ENCODE results near the gene TRAF7.
A peak's percentile ranks its signal among the peaks of the same experiment; 100 is the strongest.
"Not testable (repeated sequence)": the region's sequence is repeated elsewhere in the genome, so short reads cannot be mapped to it uniquely, and the experiment has no call there.

The TRAF7 gene

GRCh38 chr16:2186064-2186463 is 30.5 kb downstream of the TRAF7 start:
- DNase-seq, result no peak

DNA sequence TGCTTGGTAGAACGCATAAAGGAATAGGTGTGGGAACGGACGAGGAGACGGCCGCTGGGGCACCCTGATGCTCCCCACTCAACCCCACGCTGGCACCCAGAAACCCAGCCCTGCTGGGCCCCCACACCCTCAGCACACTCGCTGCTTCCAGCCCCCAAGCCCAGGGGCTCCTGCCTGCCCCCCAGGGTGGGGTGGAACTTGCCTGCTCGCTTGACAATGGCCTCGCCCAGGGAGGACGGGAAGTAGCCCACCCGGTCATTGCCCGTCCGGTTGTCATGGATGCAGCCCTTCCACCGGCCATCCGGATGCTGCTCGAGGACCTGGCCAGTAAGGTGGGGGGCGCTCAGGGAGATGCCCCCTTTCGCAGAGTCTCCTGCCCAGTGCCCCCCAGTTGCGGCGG is 30.9 kb downstream of the TRAF7 start:
- no peak for DNase-seq

GRCh38 chr16:2187212-2187611 is 31.6 kb downstream of the TRAF7 start:
- DNase-seq, result no peak

DNA sequence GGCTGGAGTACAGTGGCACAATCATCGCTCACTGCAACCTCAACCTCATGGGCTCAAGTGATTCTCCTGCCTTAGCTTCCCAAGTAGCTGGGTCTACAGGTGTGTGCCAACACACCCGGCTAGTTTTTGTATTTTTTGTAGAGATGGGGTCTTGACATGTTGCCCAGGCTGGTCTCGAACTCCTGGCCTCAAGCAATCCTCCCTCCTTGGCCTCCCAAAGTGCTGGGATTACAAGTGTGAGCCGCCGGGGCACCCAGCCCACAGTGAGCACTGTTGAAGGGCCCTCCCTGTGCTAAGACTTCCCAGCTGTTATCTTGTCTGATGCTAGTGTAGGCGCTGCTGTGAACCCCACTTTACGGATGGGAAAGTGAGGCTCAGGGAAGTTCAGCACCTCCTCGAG is 32.8 kb downstream of the TRAF7 start:
- DNase-seq, result no peak

DNA sequence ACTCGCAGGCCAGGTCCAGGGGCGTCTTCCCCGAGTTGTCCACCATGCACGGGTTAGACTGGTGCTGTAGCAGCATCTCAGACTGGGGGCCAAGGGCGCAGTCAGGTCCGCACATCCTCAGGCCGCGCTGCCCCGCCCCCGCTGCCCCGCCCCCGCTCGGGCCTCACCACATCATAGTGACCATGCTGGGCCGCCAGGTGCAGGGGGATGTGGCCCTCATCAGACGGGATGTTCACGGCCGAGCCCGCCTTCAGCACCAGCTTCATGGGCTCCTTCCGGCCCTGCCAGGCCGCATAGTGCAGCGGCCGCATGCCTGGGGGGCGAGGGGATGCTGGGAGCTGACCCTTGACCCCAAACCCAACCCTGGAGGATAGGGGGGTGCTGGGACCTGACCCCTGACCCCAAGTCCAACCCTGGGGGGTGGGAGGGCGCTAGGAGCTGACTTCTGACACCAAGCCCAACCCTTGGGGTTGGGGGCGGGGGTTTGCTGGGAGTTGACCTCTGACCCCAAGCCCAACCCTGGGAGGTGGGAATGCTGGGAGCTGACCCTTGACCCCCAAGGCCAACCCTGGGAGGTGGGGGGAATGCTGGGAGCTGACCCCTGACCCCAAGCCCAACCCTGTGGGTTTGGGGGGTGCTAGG is 33.8 kb downstream of the TRAF7 start:
- no peak for DNase-seq

- no peak for DNase-seq
These were observed 34.5 kb downstream of the TRAF7 start for GRCh38 chr16:2190002-2190658.

DNA sequence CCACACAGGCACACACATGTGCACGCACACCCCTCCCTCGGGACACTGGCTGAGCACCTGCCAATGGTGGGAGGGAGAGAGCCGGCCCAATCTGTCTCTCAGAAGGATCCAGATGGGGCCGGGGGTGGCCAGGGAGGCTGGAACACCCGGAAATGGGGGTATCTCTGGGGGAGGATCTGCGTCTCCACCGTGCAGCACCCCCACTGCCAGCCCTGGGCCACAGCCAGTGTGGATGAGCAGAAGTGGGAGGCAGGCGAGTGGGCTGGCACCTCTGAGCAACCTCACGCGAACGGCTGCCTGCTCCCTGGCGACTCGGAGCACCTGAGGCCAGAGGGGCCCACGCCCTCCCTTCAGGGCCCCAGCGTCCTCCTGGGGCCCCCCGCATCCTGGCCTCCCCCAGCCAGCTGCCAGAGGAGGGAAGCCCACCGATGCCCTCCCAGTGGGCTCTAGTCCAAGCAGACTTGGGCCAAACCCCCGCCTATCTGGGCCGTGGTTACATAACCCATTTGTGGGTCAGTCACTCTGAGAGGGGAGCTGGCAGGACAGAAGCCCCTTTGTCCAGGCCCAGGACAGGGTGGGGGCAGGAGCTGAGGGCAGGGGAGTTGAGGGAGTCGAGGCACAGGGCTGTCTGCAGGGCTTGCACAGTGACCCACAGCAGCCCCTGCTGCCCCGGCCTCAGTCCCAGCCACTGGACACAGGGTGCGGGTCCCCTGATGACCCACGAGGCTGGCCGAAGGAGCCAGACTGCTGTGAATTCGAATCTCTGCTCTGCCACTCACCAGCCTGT is 35.3 kb downstream of the TRAF7 start:
- DNase-seq, result no peak

DNA sequence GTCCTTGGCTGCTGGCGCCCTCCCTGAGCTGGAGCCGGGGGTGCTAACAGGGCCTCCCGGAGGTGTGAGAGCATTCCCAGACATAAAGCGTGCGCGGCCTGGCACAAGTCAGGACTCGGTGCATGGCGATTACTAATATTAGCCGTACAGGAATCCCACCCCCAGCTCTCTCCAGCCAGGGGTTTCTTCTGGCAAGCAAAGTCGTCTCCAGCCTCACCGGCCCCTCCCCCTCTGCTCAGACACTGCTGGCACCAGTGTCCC is 35.8 kb downstream of the TRAF7 start:
- no peak for DNase-seq

DNA sequence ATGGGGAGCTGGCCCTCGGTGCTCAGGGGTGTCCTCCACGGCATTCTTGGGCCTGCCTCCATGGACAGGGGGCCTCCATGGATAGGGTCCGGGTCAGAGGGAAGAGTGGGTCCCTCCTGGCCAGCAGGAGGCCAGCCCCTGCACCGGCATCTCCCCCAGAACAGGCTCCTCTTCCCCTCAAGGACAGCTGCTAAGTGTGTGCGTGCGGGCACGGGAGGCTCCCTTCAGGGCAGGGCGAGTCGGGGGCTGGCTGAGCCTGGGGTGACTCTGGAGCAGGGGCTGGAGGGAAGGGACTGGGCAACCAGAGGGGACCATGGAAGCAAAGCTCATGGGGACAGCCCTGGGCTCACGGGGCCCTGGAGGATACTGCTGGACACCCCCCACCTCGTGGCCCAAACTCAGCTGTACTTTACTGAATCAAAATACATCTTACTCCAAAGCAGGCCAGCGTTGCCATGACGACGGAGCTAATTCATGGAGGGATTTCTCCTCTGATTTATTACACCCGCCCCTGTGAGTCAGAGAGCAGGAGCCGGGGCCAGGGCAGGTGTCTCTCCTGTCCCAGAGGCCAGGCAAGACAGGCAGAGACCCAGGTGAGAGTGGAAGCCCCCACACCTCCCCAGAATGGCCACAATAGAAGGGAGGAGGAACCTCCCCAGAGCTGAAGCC is 38.7 kb downstream of the TRAF7 start:
- DNase-seq, result no peak

DNA sequence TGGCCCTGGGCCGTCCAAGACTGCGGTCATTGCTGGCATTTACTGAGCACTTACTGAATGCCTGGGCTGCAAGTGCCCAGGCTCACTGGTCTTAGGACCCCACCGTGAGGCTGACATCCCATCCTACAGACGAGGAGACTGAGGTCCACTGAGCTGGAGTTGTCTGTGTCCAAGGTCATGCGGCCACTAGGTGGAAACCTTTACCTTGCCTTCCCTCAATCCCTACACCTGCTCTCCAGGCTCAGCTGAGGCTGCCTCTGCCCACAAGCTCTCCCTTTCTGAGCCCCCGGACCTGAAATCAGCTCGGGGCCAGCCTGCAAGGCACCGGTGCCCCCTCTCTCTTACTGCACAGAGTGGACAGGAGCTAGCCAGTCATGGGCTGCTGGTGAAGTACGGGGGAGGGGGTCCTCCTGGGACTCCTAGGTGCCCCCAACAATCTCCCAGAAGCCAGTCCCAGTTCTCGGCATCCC is 39.3 kb downstream of the TRAF7 start:
- peak; percentile 71 for DNase-seq

- no peak for DNase-seq
These were observed 40.0 kb downstream of the TRAF7 start for GRCh38 chr16:2195322-2196161.

DNA sequence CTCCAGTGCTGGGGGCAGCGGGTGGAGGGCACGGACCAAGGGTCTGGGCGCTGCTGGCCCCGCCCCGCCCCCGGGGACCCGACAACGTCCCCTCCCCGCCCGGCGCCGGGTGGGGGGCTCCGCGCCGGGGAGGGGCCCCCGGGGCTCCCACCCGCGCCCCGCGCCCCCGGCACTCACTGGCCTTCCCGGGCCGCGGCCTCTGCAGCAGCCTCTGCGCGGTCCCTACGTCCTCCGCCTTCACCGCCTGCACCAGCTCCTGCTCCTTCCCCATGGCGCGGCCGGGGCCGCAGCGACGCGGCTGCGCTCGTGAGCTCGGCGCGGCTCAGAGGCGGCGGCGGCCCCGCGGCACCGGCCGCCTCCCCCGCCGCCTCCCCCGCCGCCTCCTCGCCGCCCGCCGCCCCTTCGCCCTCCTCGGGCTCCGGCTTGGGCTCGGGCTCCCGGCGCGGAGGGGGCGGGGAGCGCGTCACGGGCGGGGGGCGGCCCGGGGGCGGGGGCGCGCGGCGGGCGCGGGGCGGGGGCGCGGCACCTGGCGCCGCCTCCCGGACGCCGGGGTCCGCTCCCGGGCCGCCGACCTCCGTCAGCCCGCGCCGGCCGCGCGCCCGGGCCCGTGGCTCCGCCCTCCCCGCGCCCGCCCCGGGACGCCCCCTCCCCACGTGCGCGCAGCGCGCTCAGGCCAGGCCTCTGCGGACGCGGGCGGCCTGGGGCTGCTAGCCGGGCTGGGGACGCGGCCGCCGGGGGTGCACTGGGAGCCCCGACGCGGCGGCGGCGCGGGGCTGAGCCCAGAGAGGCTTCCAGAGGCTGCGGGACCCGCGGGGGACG is 40.8 kb downstream of the TRAF7 start, which contains the start of gene CASKIN1:
CASKIN1 (minus strand) TSS at position 444 of the 819 bp plus-strand sequence; CDS start at position 271, 173 bp downstream.
- DNase-seq, result peak; percentile 21

GRCh38 chr16:2196981-2197511 is 41.5 kb downstream of the TRAF7 start:
- DNase-seq, result no peak

GRCh38 chr16:2197765-2198164 is 42.2 kb downstream of the TRAF7 start:
- no peak for DNase-seq

DNA sequence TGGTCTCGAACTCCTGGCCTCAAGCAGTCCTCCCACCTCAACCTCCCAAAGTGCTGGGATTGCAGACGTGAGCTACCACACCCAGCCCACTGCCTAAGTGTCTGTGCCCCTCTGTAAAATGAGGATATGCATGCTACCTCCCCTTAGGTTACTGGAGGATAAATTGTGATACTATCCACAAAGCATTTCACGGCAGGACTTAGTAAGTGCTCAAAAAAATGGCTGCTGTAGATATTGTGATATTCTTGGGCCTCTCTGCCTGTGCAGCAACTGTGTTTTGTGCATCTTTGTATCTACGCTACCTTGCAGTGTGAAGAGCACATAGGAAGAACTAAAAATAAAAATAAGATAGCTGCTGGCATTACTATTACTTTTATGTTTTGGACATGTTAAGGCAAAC is 42.7 kb downstream of the TRAF7 start:
- DNase-seq, result no peak

DNA sequence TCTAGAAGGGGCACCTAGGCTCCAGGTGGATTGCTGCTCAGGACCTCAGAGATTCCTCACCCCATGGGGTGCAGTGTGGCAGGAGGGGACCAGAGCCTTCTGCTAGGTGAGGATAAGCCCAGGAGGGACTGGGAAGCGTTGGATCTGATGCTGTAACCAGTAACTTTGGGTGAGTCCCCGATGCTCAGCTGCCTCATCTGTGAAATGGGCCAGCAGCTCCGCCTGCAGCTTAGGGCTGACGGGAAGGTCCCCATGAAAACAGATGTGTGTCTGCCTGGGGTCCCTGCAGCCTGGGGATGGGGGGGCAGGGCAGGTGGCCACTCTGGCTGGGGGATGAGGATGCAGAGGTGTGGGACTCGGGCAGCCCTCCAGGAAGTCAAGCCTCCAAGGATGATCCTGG is 43.5 kb downstream of the TRAF7 start:
- DNase-seq, result no peak

GRCh38 chr16:2199621-2200139 is 44.1 kb downstream of the TRAF7 start:
- no peak for DNase-seq

GRCh38 chr16:2200313-2200712 is 44.7 kb downstream of the TRAF7 start:
- no peak for DNase-seq

- not testable (repeated sequence) for DNase-seq
These were observed 47.6 kb downstream of the TRAF7 start for GRCh38 chr16:2203119-2203688.

- DNase-seq, result peak; percentile 13
These were observed 49.0 kb downstream of the TRAF7 start for GRCh38 chr16:2204416-2205103.
